Panc1 (cell line): ENCODE data around the gene CMIP. TPM values are rescaled to one million over a fixed set of nuclear protein-coding genes. Genes with fewer than 3 reads are reported as not detected.
A peak's percentile ranks its signal among the peaks of the same experiment; 100 is the strongest.

Source experiments
- ATAC-seq: fragments of 200-7000 bp; cut with Tn5 transposase; 2 replicates; pipeline ENCODE4 v1.9.1; 2020; ENCODE audit warnings: mild to moderate bottlenecking, moderate library complexity
- BruUV-seq: library from RNA; stranded (reverse); fragments of 400-500 nt; replicated peaks from 2 replicates; lab custom pipeline; 2021; lab: Mats Ljungman, UMichigan
- CTCF ChIA-PET: fragments of 300-600 bp; sonication (Branson Sonifier 250); formaldehyde crosslinking; loops from one replicate; lab custom pipeline; 2022; ENCODE audit warnings: antibody characterized with exemption; lab: Charles Lee
- POLR2A ChIA-PET: fragments of 300-600 bp; sonication (Branson Sonifier 250); formaldehyde crosslinking; loops from one replicate; lab custom pipeline; 2022; ENCODE audit warnings: antibody characterized with exemption; lab: Charles Lee
- DNase-seq: peaks from one replicate; pipeline ENCODE4 v3.0.0-alpha.2; 2010; ENCODE audit warnings: low read depth, low spot score
- H3K27ac ChIP-seq: 2 replicates; pipeline ENCODE4 v1.5.1; 2011; ENCODE audit warnings: mild to moderate bottlenecking, low read length, inconsistent platforms
- H3K27me3 ChIP-seq: fragments of 200-500 bp; sonication (Bioruptor generic); 2 replicates; pipeline ENCODE4 v1.6.0; 2014; ENCODE audit warnings: low read length, inconsistent platforms; ENCODE audit not compliant: control insufficient read depth, insufficient read depth
- H3K36me3 ChIP-seq: fragments of 200-500 bp; sonication (Bioruptor generic); 2 replicates; pipeline ENCODE4 v1.5.1; 2014; ENCODE audit warnings: inconsistent platforms, mild to moderate bottlenecking, low read length, moderate library complexity; ENCODE audit not compliant: control insufficient read depth, insufficient read depth
- H3K4me1 ChIP-seq: 2 replicates; pipeline ENCODE4 v1.5.1; 2011; ENCODE audit warnings: inconsistent platforms, mild to moderate bottlenecking, low read length, moderate library complexity; ENCODE audit not compliant: control insufficient read depth, insufficient read depth
- H3K4me3 ChIP-seq, 2 experiments: 2 replicates each; pipeline ENCODE4 v1.5.1; 2011 to 2012; ENCODE audit warnings: low read depth in 2 of 2, low read length in 2 of 2, mild to moderate bottlenecking in 2 of 2, inconsistent platforms in 1 of 2, moderate library complexity in 1 of 2
- H3K9me3 ChIP-seq: fragments of 200-500 bp; sonication (Bioruptor generic); 2 replicates; pipeline ENCODE4 v1.5.1; 2014; ENCODE audit warnings: low read depth, mild to moderate bottlenecking, inconsistent platforms, low read length, moderate library complexity; ENCODE audit not compliant: control insufficient read depth, insufficient read depth
- CTCF ChIP-seq: fragments of 450-650 bp; IDR thresholded peaks from 2 replicates; pipeline ENCODE4 v1.5.1; 2017; ENCODE audit warnings: mild to moderate bottlenecking
- POLR2AphosphoS5 ChIP-seq: IDR thresholded peaks from 2 replicates; pipeline ENCODE4 v1.6.1; 2012; ENCODE audit warnings: mild to moderate bottlenecking, low read depth, low read length, moderate library complexity
- REST ChIP-seq, 2 experiments: IDR thresholded peaks; 2 replicates each; pipeline ENCODE4 v1.6.1; 2011 to 2012; ENCODE audit warnings: low read depth in 2 of 2, control low read depth in 1 of 2, low read length in 1 of 2, mild to moderate bottlenecking in 1 of 2, moderate library complexity in 1 of 2; ENCODE audit not compliant: insufficient read depth in 1 of 2
- SIN3A ChIP-seq: IDR thresholded peaks from 2 replicates; pipeline ENCODE4 v1.6.1; 2012; ENCODE audit warnings: low read depth, mild to moderate bottlenecking, low read length, moderate library complexity, borderline replicate concordance; ENCODE audit not compliant: insufficient read depth
- TCF7L2 ChIP-seq: IDR thresholded peaks from 2 replicates; pipeline ENCODE4 v1.6.1; 2011; ENCODE audit warnings: mild to moderate bottlenecking, low read depth, low read length, inconsistent platforms
- in situ Hi-C: cut with HindIII; loops from 2 replicates; pipeline ENCODE4 v1.10.0; 2016; ENCODE audit warnings: low sequenced_read_pairs, low pct_unique_long_range_greater_than_20kb
- intact Hi-C: fragments of 100-400 bp; cut with micrococcal nuclease; formaldehyde crosslinking; loops from one replicate; pipeline ENCODE4 v1.10.0; 2022; ENCODE audit not compliant: unreplicated experiment
- total RNA-seq: library from RNA; stranded (reverse); gene quantifications from one replicate; pipeline ENCODE4 v1.2.1, GENCODE V29; 2021; ENCODE audit not compliant: unreplicated experiment

Gene CMIP
- total RNA-seq, 1 experiment from 2014 or later: 49.7 TPM

- ChIA-PET POLR2A (interaction anchor here (0.6 kb wide), 1 partner anchor 86 kb away, joined by 12 read pairs; no protein-coding TSS in a partner anchor), CTCF (no interaction called here)
- Histone ChIP-seq H3K4me1 (peaks cover 49% of the 10 kb centered on the region), H3K27me3 (no peaks in the 10 kb centered on the region), H3K27ac (peak overlapping the region; percentile 34; the same call in 1 of the 2 replicates), H3K4me3 (no peak overlapping the region), H3K9me3 (no peaks in the 10 kb centered on the region), H3K36me3 (no peaks in the 10 kb centered on the region)
- BruUV-seq: no TSS peak
- TF ChIP-seq CTCF: no peak
- no peak for TF ChIP-seq REST (IDR thresholded peaks at IDR 0.05; ENCODE audit: insufficient read depth in 1 of 2, low read depth in 2 of 2, low read length in 1 of 2)
- TF ChIP-seq SIN3A: no peak
- no peak for TF ChIP-seq TCF7L2
- no peak for TF ChIP-seq POLR2AphosphoS5
- ATAC-seq (0 out of 2 replicates have a peak, but pooled peaks have one; percentile 15), DNase-seq (no peak)
- in situ Hi-C loops (no loop called here), intact Hi-C loops (loop anchor here (10.0 kb wide), 1 partner anchor 85 kb away; no protein-coding TSS in a partner anchor)
These were observed 55.2 kb downstream of the CMIP start for GRCh38 chr16:81499576-81500380.

GRCh38 chr16:81500833-81501521 lies 56.4 kb downstream of the CMIP start:
- DNase-seq: no peak
- Histone ChIP-seq H3K4me3 (no peak overlapping the region), H3K4me1 (peaks cover 39% of the 10 kb centered on the region), H3K36me3 (no peaks in the 10 kb centered on the region), H3K27me3 (no peaks in the 10 kb centered on the region), H3K9me3 (no peaks in the 10 kb centered on the region), H3K27ac (peak overlapping the region; percentile 5; the same call in 1 of the 2 replicates)
- in situ Hi-C loops (no loop called here), intact Hi-C loops (no loop called here)
- TF ChIP-seq SIN3A (no peak), POLR2AphosphoS5 (no peak), TCF7L2 (no peak), REST (IDR thresholded peaks at IDR 0.05; ENCODE audit: insufficient read depth in 1 of 2, low read depth in 2 of 2, low read length in 1 of 2) (no peak), CTCF (no peak)
- ATAC-seq: no peak
- POLR2A ChIA-PET: no interaction called here
- BruUV-seq: TSS peak; percentile 53
- CTCF ChIA-PET: no interaction called here
